GM10266 (cell line): Measurements from ENCODE around the gene ABCC1.

ENCODE experiments used
- DNase-seq: peaks from one replicate; pipeline ENCODE4 v3.0.0; 2012; ENCODE audit errors: extremely low spot score
- TF ChIP-seq, protein P1 (sequence below): IDR thresholded peaks from 2 replicates; pipeline ENCODE4 v1.5.1; 2012; ENCODE audit warnings: mild to moderate bottlenecking, low read depth; ENCODE audit not compliant: control insufficient read depth, insufficient read depth; ENCODE audit errors: missing control alignments

Gene ABCC1

DNA sequence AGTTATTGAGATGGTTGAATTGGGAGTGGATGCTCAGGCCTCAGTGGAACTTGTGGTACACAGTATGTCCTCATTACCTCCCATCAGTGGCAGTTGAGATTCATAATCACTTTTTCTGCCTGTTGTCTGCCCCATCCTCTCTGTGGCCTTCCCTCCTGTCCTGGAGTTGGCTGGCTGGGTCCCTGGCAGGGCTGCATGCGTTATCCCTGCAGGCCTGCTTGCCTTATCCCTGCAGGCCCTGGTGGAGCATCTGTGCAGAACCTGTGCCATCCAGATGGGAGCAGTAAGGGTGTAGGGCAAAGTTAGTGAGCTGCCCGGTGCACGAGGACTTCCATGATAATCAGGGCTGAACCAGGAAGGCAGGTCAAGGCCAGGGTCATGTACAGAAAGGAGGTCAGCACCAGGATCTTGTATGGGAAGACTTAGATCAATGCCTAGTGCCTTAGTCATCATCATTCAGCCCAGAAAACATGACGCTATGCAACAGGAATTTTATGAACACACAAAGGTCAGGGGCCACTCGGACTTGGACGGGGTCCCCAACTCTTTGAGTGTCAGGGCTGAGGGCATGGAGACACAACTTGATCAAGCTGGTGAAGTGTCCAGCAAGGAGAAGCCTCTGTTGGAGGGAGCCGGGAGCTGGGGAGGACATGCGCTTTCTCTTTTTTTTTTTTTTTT, 47.2 kb downstream of the ABCC1 start:
- no peak for DNase-seq
- TF ChIP-seq, protein P1, sequence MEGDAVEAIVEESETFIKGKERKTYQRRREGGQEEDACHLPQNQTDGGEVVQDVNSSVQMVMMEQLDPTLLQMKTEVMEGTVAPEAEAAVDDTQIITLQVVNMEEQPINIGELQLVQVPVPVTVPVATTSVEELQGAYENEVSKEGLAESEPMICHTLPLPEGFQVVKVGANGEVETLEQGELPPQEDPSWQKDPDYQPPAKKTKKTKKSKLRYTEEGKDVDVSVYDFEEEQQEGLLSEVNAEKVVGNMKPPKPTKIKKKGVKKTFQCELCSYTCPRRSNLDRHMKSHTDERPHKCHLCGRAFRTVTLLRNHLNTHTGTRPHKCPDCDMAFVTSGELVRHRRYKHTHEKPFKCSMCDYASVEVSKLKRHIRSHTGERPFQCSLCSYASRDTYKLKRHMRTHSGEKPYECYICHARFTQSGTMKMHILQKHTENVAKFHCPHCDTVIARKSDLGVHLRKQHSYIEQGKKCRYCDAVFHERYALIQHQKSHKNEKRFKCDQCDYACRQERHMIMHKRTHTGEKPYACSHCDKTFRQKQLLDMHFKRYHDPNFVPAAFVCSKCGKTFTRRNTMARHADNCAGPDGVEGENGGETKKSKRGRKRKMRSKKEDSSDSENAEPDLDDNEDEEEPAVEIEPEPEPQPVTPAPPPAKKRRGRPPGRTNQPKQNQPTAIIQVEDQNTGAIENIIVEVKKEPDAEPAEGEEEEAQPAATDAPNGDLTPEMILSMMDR, result no peak

DNA sequence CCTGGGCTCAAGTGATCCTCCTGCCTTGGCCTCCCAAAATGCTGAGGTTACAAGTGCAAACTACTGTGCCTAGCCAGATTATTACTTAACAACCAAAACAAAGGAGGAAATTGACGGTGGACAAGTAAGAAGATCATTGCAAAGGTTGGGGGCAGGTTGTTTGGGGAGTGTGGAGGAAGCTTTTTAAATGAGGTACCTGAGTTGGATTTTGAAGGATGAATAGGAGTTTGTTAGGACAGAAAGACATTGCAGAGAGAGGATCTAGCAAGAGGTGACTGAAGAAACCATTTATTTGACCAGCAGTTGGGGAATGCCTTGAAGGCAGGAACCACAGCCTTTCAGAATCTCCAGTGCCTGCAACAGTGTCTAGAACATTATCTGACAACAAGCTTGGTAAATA, 51.3 kb downstream of the ABCC1 start:
- DNase-seq, result no peak
- TF ChIP-seq, protein P1, result no peak

DNA sequence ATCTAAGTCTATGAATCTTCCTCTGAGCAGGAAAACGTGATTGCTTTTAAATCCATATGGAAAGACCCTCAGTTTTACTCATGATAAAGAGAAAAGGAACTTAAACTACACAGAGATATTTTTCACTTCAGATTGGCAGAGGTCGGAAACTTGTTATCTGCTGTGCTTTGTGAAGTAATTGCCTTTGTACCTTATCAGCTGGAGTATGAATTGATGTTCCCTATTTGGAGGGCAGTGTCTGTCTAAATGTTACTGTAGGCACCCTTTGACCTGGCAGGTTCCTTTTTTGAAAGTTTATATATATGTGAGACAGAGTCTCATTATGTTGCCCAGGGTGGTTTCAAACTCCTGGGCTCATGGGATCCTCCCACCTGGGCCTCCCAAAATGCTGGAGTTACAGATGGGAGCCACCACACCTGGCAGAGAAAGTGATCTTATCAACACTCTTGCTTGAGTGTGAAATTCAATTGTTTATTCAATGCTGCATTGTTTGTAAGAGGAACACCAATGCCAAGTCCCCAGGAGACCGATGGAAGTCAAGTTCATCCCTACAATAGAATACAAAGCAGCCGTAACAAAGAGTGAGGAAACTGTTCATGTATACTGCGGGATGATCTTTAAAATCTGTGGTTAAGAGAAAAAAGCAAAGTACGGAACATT, 52.3 kb downstream of the ABCC1 start:
- no peak for DNase-seq
- TF ChIP-seq, protein P1, result no peak

DNA sequence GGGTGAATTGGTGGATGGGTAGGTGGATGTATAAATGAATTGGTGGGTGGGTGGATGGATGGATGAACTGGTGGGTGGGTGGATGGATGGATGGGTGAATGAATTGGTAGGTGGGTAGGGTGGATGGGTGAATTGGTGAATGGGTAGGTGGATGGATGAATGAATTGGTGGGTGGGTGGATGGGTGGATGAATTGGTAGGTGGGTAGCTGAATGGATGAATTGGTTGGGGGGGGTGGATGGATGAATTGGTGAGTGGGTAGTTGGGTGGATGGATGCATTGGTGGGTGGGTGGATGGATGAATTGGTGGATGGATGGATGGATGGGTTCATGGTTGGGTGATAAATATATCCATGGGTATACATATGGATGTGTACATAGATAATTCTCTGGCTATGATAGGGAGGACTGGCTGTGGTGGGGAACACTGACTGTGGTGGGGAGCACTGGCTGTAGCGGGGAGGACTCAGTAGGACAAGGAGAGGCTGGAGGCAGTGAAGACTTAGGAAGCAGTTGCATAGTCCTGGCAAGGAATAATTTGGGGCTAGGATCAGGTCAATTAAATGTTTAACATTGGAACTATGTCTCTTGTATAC, 54.4 kb downstream of the ABCC1 start:
- DNase-seq, result no peak

DNA sequence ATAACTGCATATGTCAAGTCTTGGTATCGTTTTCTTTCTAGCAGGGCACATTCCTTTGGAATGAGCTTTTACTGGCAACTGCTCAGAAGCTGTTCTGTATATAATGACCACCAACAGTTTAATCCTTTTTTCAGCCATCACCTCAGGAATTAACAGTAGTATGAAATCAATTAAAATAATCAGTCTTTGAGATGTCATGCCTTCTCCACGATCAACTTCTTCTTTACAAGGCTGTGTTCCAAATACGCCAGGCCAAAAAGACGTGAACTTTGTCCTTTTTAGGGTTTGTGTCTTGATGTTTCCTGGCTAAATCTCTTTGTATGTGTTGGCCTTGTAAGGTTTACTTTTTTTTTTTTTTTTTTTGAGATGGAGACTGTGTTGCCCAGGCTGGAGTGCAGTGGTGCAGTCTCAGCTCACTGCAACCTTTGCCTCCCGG, 54.9 kb downstream of the ABCC1 start:
- DNase-seq, result no peak

More for the DNA sequence above, 54.4 kb downstream of the ABCC1 start:
- TF ChIP-seq, protein P1, result no peak

GRCh38 chr16:16005721-16006120, 56.3 kb downstream of the ABCC1 start:
- TF ChIP-seq, protein P1, result no peak
- no peak for DNase-seq

More for the DNA sequence above, 54.9 kb downstream of the ABCC1 start:
- TF ChIP-seq, protein P1, result no peak

DNA sequence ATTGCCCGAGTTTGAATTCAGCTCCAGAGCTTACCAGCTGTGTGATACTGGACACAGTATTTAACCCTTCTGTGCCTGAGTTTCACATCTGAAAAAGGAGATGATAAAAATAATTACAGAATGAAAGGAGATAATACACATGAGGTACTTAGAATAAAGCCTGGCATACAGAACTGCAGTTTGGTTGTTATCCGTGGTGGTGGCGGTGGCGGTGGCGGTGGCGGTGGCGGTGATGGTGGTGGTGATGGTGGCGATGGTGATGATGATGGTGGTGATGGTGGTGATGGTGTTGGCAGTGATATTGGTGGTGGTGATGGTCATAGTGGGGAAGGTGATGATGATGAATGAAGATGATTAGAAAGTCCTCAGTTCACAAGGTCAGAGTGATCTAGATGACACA, 57.2 kb downstream of the ABCC1 start:
- DNase-seq, result no peak
- TF ChIP-seq, protein P1, result no peak
